ENCODE data around the gene PPP1R8. TPM values are rescaled to one million over a fixed set of nuclear protein-coding genes. Genes with fewer than 3 reads are reported as not detected.

Gene PPP1R8
- total and polyA plus RNA-seq, 2 of the 8 experiments (the other 6 are each of a cell fraction or from before 2014, with no cell fraction given), result 33.4 to 51.8 TPM

- TF ChIP-seq RNF2 (IDR thresholded peaks at IDR 0.05; ENCODE audit: borderline replicate concordance, low read depth, low read length, missing control alignments, poor library complexity, severe bottlenecking), result no peak
- TF ChIP-seq POU5F1 (IDR thresholded peaks at IDR 0.05; ENCODE audit: low read depth, low read length), result no peak
- TF ChIP-seq ZNF274 (IDR thresholded peaks at IDR 0.05; ENCODE audit: borderline replicate concordance, extremely low read depth, low read length), result no peak
- no peak for TF ChIP-seq CBX5 (IDR thresholded peaks at IDR 0.05; ENCODE audit: low read depth, low read length)
These were observed 2.2 kb downstream of the PPP1R8 start (continued) for GRCh38 chr1:27832762-27833161.

All from H1 (cell line).